ENCODE measurements around the gene ALK.

The ALK gene

DNA sequence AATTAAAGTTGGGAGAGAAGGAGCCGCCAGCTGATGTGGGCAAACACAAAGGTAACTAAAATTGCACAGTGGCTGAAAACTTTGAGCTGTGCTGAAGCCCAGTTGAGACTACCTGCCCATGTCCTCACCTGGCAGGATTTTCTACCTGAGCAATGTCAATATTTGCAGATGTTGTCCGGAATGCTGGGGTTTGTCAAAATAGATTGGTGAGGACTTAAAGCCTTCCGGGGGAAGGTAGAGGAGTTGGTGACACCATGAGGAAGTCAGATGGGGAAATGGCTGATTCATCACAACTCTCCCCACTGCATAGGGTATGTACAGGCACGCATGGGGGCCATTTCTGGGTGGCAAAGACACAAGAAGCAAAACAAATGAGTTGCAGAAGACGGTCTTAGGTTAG is 114.9 kb downstream of the ALK start:
- Histone ChIP-seq H4K20me1 (ENCODE audit: insufficient read depth, low read length) (no peaks in the 10 kb centered on the region), H3K4me1 (ENCODE audit: low read length) (no peaks in the 10 kb centered on the region), H3K79me2 (ENCODE audit: low read length) (no peaks in the 10 kb centered on the region), H3K27ac (ENCODE audit: low read length) (no peak overlapping the region), H3K9ac (ENCODE audit: low read length) (no peak overlapping the region), H3K4me2 (ENCODE audit: low read length) (no peak overlapping the region), H3K9me3 (ENCODE audit: insufficient read depth, low read length) (no peaks in the 10 kb centered on the region), H2AFZ (ENCODE audit: low read depth, low read length) (no peak overlapping the region), H3K36me3 (replicated peaks; ENCODE audit: low read depth, low read length) (no peaks in the 10 kb centered on the region), H3K4me3 (ENCODE audit: low read length) (no peak overlapping the region), H3K27me3 (ENCODE audit: low read depth, low read length) (peaks cover 17% of the 10 kb centered on the region)
- TF ChIP-seq EZH2phosphoT487 (IDR thresholded peaks at IDR 0.05; ENCODE audit: low read depth), result no peak
- TF ChIP-seq, protein P1, sequence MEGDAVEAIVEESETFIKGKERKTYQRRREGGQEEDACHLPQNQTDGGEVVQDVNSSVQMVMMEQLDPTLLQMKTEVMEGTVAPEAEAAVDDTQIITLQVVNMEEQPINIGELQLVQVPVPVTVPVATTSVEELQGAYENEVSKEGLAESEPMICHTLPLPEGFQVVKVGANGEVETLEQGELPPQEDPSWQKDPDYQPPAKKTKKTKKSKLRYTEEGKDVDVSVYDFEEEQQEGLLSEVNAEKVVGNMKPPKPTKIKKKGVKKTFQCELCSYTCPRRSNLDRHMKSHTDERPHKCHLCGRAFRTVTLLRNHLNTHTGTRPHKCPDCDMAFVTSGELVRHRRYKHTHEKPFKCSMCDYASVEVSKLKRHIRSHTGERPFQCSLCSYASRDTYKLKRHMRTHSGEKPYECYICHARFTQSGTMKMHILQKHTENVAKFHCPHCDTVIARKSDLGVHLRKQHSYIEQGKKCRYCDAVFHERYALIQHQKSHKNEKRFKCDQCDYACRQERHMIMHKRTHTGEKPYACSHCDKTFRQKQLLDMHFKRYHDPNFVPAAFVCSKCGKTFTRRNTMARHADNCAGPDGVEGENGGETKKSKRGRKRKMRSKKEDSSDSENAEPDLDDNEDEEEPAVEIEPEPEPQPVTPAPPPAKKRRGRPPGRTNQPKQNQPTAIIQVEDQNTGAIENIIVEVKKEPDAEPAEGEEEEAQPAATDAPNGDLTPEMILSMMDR (IDR thresholded peaks at IDR 0.05; ENCODE audit: low read depth, low read length), result no peak

DNA sequence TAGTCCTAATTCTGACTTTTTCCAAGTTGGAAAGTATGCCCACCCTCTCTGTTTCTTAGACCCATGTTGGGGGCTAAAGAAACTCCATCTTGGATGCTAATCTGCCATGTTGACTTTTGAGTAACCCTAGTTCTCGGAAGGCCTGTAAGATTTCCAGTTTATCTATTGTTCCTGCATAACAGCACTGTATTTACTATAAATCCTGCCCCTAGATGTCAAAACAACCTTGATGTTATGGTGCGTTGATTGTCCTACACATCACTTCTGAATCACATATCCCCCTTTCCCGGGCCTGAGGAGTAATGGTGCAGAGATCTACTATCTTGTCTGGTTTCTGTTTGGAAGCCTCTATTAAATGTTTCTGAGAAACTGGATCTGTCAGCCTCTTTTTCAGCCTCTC is 116.7 kb downstream of the ALK start:
- TF ChIP-seq, protein P1 (IDR thresholded peaks at IDR 0.05; ENCODE audit: low read depth, low read length), result no peak
- no peak for TF ChIP-seq EZH2phosphoT487 (IDR thresholded peaks at IDR 0.05; ENCODE audit: low read depth)

DNA sequence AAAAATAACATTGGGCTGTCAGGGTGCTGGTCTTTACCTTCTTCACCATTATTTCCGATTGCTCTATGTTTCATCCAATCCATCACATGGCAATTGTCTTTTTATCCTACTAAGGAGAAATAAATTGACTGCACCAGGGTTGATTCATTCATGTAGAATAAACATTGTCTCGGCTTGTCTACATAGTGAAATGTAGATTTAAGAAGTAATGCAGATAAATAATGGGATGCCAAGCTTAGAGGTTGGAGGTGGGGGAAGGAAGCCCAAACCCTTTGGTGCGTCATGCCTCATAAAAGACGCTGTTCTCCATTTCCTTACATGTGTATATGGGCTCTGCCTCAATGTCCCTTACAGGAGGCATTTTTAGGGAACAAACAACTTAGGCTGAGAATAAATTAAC is 117.8 kb downstream of the ALK start:
- TF ChIP-seq EZH2phosphoT487 (IDR thresholded peaks at IDR 0.05; ENCODE audit: low read depth), result no peak
- TF ChIP-seq, protein P1 (IDR thresholded peaks at IDR 0.05; ENCODE audit: low read depth, low read length), result no peak
- Histone ChIP-seq H3K36me3 (replicated peaks; ENCODE audit: low read depth, low read length) (no peaks in the 10 kb centered on the region), H3K79me2 (ENCODE audit: low read length) (no peaks in the 10 kb centered on the region), H2AFZ (ENCODE audit: low read depth, low read length) (no peak overlapping the region), H3K4me3 (ENCODE audit: low read length) (no peak overlapping the region), H3K9me3 (ENCODE audit: insufficient read depth, low read length) (no peaks in the 10 kb centered on the region), H3K4me2 (ENCODE audit: low read length) (no peak overlapping the region), H3K4me1 (ENCODE audit: low read length) (no peaks in the 10 kb centered on the region), H3K27me3 (ENCODE audit: low read depth, low read length) (peaks cover 21% of the 10 kb centered on the region), H3K9ac (ENCODE audit: low read length) (no peak overlapping the region), H4K20me1 (ENCODE audit: insufficient read depth, low read length) (no peaks in the 10 kb centered on the region), H3K27ac (ENCODE audit: low read length) (no peak overlapping the region)

More for the DNA sequence above, 116.7 kb downstream of the ALK start:
- H2AFZ ChIP-seq (ENCODE audit: low read depth, low read length), result no peak overlapping the region
- no peak overlapping the region for H3K27ac ChIP-seq (ENCODE audit: low read length)
- no peaks in the 10 kb centered on the region for H3K4me1 ChIP-seq (ENCODE audit: low read length)
- no peak overlapping the region for H3K9ac ChIP-seq (ENCODE audit: low read length)
- H3K36me3 ChIP-seq (replicated peaks; ENCODE audit: low read depth, low read length), result no peaks in the 10 kb centered on the region
- H3K9me3 ChIP-seq (ENCODE audit: insufficient read depth, low read length), result no peaks in the 10 kb centered on the region
- no peaks in the 10 kb centered on the region for H4K20me1 ChIP-seq (ENCODE audit: insufficient read depth, low read length)
- no peaks in the 10 kb centered on the region for H3K79me2 ChIP-seq (ENCODE audit: low read length)
- no peak overlapping the region for H3K4me2 ChIP-seq (ENCODE audit: low read length)
- peaks cover 24% of the 10 kb centered on the region for H3K27me3 ChIP-seq (ENCODE audit: low read depth, low read length)
- no peak overlapping the region for H3K4me3 ChIP-seq (ENCODE audit: low read length)

DNA sequence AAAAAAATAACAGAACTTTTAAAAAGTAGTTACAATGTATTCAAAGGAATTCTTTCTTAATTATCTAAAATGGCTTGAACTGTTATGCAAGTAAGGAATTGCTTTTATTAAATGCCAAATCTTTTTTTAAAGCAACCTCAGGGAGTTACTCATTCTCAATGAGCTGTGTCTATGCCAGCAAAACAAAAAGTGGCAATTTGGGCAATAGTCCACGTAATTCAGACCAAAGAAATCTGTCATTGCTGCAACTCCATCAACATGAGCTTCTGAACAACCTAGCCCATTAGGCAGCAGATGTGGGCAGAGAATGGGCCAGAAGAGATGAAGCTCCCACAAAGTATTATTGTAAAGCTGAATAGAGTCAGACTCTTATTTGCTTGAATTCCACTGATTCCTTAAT is 118.4 kb downstream of the ALK start:
- Histone ChIP-seq H3K4me1 (ENCODE audit: low read length) (no peaks in the 10 kb centered on the region), H3K9ac (ENCODE audit: low read length) (no peak overlapping the region), H3K4me3 (ENCODE audit: low read length) (no peak overlapping the region), H2AFZ (ENCODE audit: low read depth, low read length) (no peak overlapping the region), H3K79me2 (ENCODE audit: low read length) (no peaks in the 10 kb centered on the region), H3K27me3 (ENCODE audit: low read depth, low read length) (peaks cover 23% of the 10 kb centered on the region), H4K20me1 (ENCODE audit: insufficient read depth, low read length) (no peaks in the 10 kb centered on the region), H3K27ac (ENCODE audit: low read length) (no peak overlapping the region), H3K4me2 (ENCODE audit: low read length) (no peak overlapping the region), H3K36me3 (replicated peaks; ENCODE audit: low read depth, low read length) (no peaks in the 10 kb centered on the region), H3K9me3 (ENCODE audit: insufficient read depth, low read length) (no peaks in the 10 kb centered on the region)
- TF ChIP-seq, protein P1 (IDR thresholded peaks at IDR 0.05; ENCODE audit: low read depth, low read length), result no peak
- no peak for TF ChIP-seq EZH2phosphoT487 (IDR thresholded peaks at IDR 0.05; ENCODE audit: low read depth)
